GM19395 (cell line): ENCODE results near the gene RPL35.
A peak's percentile ranks its signal among the peaks of the same experiment; 100 is the strongest.

ENCODE experiments used
- ATAC-seq: cut with Tn5 transposase; IDR thresholded peaks from one replicate; pipeline ENCODE4 v1.9.1; 2021; ENCODE audit warnings: mild to moderate bottlenecking, moderate library complexity; ENCODE audit not compliant: unreplicated experiment

Gene RPL35

GRCh38 chr9:124861342-124862229, at the start of gene RPL35, which contains the start of gene ARPC5L:
Gene RPL35 (minus strand): TSS chr9:124861957. CDS start chr9:124861912, 45 bp downstream.
Gene ARPC5L (plus strand): TSS chr9:124862130. CDS start chr9:124869291, 7,161 bp downstream.
- peak; percentile 91 for ATAC-seq

- no peak for ATAC-seq
Observed at GRCh38 chr9:124908098-124908497, 46.3 kb upstream of the RPL35 start.

GRCh38 chr9:124906966-124907365, 45.2 kb upstream of the RPL35 start:
- ATAC-seq = no peak

- no peak for ATAC-seq
Observed at GRCh38 chr9:124899845-124900244, 38.1 kb upstream of the RPL35 start.

GRCh38 chr9:124897570-124898460, 36.1 kb upstream of the RPL35 start:
- ATAC-seq = no peak

- ATAC-seq = no peak
Observed at GRCh38 chr9:124894741-124895170, 33.0 kb upstream of the RPL35 start.

GRCh38 chr9:124894035-124894740, 32.4 kb upstream of the RPL35 start:
- ATAC-seq = no peak

- ATAC-seq = no peak
Observed at GRCh38 chr9:124890179-124890578, 28.4 kb upstream of the RPL35 start.

- no peak for ATAC-seq
Observed at GRCh38 chr9:124889006-124889405, 27.2 kb upstream of the RPL35 start.

GRCh38 chr9:124887832-124888231, 26.1 kb upstream of the RPL35 start:
- ATAC-seq = no peak

- no peak for ATAC-seq
Observed at GRCh38 chr9:124886866-124887492, 25.2 kb upstream of the RPL35 start.

GRCh38 chr9:124886461-124886860, 24.7 kb upstream of the RPL35 start:
- no peak for ATAC-seq

- ATAC-seq = no peak
Observed at GRCh38 chr9:124885551-124885950, 23.8 kb upstream of the RPL35 start.

- no peak for ATAC-seq
Observed at GRCh38 chr9:124884376-124884775, 22.6 kb upstream of the RPL35 start.

GRCh38 chr9:124882231-124882630, 20.5 kb upstream of the RPL35 start:
- ATAC-seq = no peak

- ATAC-seq = no peak
Observed at GRCh38 chr9:124881138-124881743, 19.5 kb upstream of the RPL35 start.

GRCh38 chr9:124880501-124880900, 18.7 kb upstream of the RPL35 start:
- no peak for ATAC-seq

GRCh38 chr9:124879226-124879625, 17.5 kb upstream of the RPL35 start:
- ATAC-seq = no peak

- ATAC-seq = no peak
Observed at GRCh38 chr9:124878518-124878917, 16.8 kb upstream of the RPL35 start.

- ATAC-seq = no peak
Observed at GRCh38 chr9:124878021-124878420, 16.3 kb upstream of the RPL35 start.
